Tibial nerve (tissue), 3 donors: ENCODE measurements around the gene MEDAG.

Experiments used
- CTCF ChIP-seq, 5 experiments: fragments of 200-600 bp in 3 of 5; fragments of 450-650 bp in 2 of 5; sonication (generic) in 3 of 5; IDR thresholded peaks; one replicate each; pipeline ENCODE4 v1.5.1; 2016 to 2019; ENCODE audit warnings: antibody characterized with exemption in 5 of 5, mild to moderate bottlenecking in 3 of 5, moderate library complexity in 2 of 5
- POLR2A ChIP-seq, 2 donors: fragments of 450-650 bp; IDR thresholded peaks; one replicate each; pipeline ENCODE4 v1.6.1; 2017; ENCODE audit warnings: antibody characterized with exemption in 2 of 2, mild to moderate bottlenecking in 2 of 2, moderate library complexity in 2 of 2

GRCh38 chr13:30869491-30869890 lies 36.6 kb upstream of the MEDAG start:
- TF ChIP-seq CTCF (IDR thresholded peaks at IDR 0.05), result no peak
- no peak for TF ChIP-seq POLR2A (IDR thresholded peaks at IDR 0.05)
